SK-N-MC (cell line): ENCODE data around the gene SLC26A8.

Experiments used
- EZH2 ChIP-seq: fragments of 200-600 bp; sonication (generic); IDR thresholded peaks from one replicate; pipeline ENCODE4 v1.6.1; 2017; ENCODE audit warnings: antibody characterized with exemption
- POLR2AphosphoS5 ChIP-seq: IDR thresholded peaks from 2 replicates; pipeline ENCODE4 v1.6.1; 2012; ENCODE audit warnings: mild to moderate bottlenecking, low read depth, low read length, borderline replicate concordance

DNA sequence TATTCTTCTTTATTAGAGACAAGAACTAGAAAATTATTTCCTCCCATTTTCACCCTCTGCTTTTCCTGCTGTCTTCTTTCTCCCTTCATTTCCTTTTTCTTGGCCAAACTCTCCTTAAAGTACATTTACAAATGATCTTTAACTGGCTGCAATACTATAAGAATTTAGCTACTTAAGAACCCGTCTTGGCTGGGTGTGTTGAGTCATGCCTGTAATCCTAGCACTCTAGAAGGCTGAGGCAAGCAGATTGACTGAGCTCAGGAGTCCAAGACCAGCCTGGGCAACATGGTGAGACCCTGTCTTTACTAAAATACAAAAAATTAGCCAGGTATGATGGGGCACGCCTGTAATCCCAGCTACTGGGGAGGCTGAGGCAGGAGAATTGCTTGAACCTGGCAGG is 64.3 kb downstream of the SLC26A8 start:
- TF ChIP-seq POLR2AphosphoS5 = no peak
- TF ChIP-seq EZH2 = no peak
